B cell (primary cell): ENCODE data around the gene JAK1.

ENCODE experiments used
- CTCF ChIP-seq: fragments of 200-600 bp; IDR thresholded peaks from one replicate; pipeline ENCODE4 v1.8.0; 2022; ENCODE audit warnings: antibody characterized with exemption, mild to moderate bottlenecking
- EZH2 ChIP-seq: IDR thresholded peaks from 2 replicates; pipeline ENCODE4 v1.6.1; 2012; ENCODE audit warnings: borderline replicate concordance, low read depth, mild to moderate bottlenecking, moderate library complexity, low read length; ENCODE audit not compliant: insufficient read depth, poor library complexity, severe bottlenecking

- no peak for TF ChIP-seq CTCF
- no peak for TF ChIP-seq EZH2
Measured at GRCh38 chr1:64912191-64912590, 54.2 kb downstream of the JAK1 start.
